ENCODE data around the gene SLC4A5.
"Not testable (repeated sequence)": the region's sequence is repeated elsewhere in the genome, so short reads cannot be mapped to it uniquely, and the experiment has no call there.

Gene SLC4A5

GRCh38 chr2:74367789-74368188, 24.6 kb upstream of the SLC4A5 start:
- DNase-seq (ENCODE audit: low spot score) = no peak

DNA sequence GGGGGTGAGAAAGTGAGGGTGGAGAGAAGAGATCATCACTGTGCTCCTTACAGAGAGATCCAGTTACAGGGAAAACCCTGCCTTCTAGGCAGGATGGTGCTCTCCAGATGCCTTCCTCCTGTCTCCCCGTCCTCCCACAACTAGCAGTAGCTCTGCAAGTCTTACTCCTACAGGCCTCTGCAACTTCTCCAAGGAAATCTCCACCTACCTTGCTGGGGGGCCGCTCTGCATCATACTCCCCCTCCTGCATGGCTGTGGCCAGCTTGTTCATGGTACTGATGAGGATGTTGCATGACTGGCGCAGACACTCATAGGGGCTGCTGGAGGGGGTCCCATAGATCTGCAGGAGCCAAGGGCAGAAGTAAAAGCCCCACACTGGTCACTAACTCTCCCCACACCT, 22.8 kb upstream of the SLC4A5 start:
- DNase-seq (ENCODE audit: low spot score) = no peak

DNA sequence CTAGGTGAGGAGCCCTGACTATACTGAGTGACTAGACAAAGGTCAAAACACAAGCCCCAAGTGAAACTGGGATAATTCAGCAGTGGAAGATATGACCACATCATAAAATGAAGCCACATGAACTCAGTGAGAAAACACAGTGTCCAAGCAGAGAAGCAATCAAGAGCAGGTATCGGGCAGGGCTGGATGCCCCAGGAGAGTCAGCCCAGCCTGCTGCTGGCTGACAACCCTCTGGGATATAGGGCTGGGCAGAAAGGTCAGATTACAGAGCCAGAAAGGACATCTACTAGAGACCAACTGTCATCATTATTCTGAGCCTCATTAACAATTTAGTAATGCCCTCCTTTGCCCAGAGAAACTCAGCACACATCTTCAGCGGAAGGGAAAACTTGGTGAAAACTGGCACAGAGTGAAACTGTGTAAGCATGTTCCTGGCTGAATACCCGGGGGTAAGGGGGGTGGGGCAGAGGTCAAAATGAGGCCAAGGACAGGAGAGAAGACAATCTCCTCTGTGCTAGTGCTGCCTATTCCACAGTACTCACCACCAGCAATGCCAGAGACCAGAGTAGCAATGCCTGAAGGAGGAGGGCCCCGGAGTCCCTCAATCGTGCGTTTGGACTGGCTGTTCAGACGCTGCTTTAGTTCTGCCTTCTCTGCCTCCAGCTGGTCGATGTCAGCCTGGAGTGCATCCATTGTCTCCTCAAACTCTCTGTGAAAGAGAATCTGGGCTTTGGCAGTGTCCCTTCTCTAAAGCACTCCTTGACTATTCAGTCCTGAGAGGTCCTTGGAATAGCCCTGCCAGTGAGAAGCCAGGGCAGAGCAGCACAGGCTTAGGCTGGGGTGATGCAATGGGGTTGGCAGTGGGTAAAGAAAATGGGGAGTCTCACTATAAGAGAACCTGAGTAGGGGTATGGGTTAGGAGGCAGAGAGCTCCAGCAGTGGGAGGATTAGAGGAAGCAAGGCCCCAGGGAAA, 21.6 kb upstream of the SLC4A5 start:
- no peak for DNase-seq (ENCODE audit: low spot score)

DNA sequence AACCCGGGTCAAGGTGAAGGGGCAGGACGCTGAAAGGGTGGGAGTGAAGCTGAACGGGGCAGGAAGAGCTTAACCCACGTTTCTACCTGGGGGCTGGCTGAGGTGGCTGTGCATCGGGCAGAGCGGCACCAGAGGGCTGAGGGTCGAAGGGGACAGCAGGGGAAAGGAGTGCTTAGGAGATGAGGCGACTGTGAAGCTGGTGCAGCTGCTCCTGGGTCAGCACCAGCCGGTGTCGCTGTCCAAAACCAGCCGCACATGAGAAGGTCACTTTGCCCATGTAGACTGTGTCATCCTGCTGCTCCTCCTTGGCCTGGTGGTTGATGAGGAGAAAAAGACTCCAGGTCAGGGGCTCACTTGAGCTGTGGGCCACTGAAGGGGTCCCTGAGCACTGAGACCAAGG, 18.1 kb upstream of the SLC4A5 start:
- DNase-seq (ENCODE audit: low spot score) = no peak

- no peak for DNase-seq (ENCODE audit: low spot score)
These were observed 14.4 kb upstream of the SLC4A5 start for GRCh38 chr2:74357627-74358026.

DNA sequence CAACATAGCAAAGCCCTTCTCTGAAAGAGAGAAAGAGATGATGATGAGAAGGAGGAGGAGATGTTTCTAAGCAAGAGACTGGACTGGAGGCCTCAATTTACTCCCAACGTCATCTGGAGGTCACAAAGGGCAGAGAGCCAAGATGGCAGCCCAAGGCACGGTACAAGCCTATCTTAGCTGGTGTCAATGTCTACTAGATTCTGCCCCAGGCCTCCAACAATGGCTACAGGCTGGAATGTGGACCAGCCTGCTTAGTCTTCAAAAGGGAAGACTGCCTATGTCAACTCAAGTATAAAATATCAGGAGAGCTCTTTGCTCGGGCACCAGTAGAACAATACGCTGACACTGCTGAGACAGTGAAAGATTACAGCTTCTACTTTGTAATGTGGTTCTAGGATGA, 6.7 kb upstream of the SLC4A5 start:
- DNase-seq (ENCODE audit: low spot score) = no peak

- no peak for DNase-seq (ENCODE audit: low spot score)
These were observed 4.5 kb upstream of the SLC4A5 start for GRCh38 chr2:74347742-74348141.

DNA sequence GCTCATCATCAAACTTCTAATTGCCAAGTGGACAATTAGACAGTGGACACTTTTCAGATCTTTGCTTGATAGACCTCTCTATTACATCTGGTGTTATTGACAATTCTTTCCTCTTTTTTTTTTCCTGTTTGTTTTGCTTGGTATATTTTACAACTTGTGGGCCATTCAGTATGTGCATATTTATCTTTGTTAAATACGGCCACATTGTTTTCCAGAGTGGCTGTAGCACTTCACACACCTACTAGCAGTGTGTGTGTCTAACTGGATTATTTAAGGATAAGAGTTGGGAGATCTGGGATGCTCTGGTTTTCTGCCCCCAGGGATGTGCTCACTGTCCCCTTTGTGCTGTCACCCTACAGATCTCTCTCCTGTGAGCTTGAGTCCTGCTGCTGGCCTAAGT, 4.1 kb upstream of the SLC4A5 start:
- no peak for DNase-seq (ENCODE audit: low spot score)

DNA sequence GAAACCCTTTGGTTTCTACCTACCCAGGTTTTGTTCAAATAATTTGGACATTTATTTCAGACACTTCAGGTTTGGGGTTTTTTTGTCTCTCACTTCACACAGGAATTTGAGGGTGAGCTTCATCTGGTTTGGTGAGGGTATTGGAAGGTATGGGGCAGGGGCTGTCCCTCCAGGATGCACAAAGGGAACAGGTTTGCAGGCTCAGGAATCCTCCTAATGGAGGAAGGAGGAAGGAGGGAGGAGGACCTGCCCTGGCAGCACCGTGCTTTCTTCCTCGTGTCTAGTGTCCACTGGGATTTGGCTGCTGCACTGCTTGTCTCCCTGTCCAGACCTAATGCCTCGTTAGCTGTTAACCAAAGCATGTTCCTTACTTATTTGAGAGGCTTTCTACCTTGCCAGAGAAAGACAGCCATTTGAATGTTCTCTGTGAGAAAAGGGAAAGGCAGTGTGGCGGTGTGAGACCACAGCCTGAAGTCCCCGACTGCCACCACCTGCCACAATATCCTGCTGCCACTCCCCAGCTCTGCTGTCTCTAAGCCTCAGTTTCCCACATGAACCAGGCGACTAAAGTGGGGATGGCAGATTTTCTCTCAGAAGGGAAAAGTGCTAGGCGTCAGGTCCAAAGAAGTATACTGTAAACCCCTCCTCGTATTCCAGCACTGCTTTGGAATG, 2.2 kb upstream of the SLC4A5 start:
- no peak for DNase-seq (ENCODE audit: low spot score)

DNA sequence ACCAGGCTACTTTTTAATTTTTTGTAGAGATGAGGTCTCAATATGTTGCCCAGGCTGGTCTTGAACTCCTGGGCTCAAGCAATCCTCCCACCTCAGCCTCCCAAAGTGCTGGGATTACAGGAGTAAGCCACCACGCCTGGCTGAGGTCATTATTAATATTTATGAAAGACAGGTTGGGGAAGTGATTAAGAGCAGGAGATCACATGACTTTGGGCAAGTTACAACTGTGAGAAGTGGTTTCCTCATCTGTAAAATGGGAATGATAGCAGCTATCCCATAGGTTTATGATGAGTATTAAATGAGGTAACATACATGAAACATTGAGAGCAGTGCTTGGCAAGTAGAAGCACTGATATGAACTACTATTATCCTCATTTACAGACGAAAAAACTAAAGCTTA, 7.0 kb downstream of the SLC4A5 start:
- not testable (repeated sequence) for DNase-seq (ENCODE audit: low spot score)

DNA sequence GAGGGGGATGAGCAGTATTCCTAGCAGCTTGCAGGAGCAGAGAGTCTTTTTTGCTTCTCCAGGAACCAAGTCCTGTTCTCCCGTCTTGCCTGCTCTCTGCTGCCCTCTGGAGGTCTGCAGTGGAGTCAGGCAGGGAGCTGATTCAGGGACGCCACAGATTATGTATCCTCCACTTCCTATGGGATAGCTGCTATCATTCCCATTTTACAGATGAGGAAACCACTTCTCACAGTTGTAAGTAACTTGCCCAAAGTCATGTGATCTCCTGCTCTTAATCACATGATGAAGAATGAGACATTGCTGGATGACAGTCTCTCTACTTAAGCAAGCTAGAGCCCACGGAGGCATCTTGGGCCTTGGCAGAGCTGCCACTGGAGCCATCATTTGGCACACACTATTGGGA, 8.3 kb downstream of the SLC4A5 start:
- DNase-seq (ENCODE audit: low spot score) = peak; percentile 80

GRCh38 chr2:74333896-74334586, 9.2 kb downstream of the SLC4A5 start:
- no peak for DNase-seq (ENCODE audit: low spot score)

- DNase-seq (ENCODE audit: low spot score) = peak; percentile 44
These were observed 10.0 kb downstream of the SLC4A5 start for GRCh38 chr2:74333175-74333574.

DNA sequence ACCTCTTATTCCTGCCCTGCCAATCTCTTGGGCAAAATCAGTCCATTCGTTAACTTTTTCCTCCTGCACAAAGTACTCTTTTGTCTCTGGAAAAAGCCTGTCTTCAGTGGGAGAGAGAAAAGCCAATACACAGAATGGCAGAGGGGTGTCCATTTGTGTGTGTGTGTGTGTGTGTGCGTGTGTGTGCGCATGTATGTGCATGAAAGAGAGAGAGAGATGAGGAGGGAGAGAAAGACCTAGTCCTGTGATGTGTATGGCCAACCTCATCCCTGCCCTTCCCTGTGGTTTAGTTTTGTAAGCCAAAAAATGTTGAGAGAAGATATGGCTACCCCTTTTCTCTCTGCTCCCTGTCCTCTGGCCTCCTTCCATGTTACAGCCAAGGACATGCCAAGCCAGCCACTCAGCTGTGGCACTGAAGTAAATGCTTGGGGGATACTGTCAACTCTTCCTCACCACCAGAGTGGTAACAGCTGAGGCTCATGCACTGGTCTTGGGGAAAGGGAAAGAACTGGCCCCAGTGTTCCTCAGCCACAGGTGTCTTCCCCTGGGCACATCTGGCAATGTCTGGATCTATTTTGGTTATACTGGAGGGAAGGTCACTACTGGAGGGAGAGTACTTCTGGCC, 10.6 kb downstream of the SLC4A5 start:
- DNase-seq (ENCODE audit: low spot score) = no peak

DNA sequence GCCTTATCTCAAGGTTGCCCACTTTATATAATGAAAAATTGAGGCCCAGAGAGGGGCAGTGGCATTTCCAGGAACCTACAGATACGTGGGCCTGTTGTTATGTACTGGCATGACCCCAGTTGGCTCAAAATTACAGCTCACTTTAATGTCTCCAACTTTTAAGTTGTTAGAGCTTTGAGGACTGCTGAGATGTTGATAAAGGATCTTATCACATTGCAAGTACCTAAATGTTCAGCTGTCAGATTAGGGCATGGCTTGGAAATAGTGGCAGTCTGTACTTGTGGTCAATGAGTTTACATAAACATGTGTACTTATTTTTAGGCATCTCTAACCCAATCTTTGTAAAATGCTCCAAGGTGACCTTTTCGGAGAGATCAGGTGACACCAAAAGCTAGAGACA, 14.6 kb downstream of the SLC4A5 start:
- no peak for DNase-seq (ENCODE audit: low spot score)

- DNase-seq (ENCODE audit: low spot score) = no peak
These were observed 15.1 kb downstream of the SLC4A5 start for GRCh38 chr2:74328074-74328473.

DNA sequence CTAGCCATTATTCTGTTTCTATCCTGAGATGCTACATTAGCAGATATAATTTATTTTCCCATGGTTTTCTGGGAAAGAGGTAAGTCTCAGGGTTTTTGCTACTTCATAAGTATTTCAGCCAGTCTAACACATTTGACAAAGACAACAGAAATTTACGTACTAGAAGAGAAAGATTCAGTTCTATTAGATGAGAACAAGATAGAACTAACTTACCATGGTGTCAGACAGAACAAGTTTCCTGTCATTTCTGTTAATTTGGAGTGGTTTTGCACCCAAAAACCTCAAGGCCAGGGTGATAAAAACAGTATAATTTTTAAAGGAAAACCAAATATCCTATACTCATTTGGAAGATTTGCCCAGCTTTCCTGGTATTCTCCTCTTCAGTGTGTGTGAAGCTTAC, 15.6 kb downstream of the SLC4A5 start:
- DNase-seq (ENCODE audit: low spot score) = no peak

DNA sequence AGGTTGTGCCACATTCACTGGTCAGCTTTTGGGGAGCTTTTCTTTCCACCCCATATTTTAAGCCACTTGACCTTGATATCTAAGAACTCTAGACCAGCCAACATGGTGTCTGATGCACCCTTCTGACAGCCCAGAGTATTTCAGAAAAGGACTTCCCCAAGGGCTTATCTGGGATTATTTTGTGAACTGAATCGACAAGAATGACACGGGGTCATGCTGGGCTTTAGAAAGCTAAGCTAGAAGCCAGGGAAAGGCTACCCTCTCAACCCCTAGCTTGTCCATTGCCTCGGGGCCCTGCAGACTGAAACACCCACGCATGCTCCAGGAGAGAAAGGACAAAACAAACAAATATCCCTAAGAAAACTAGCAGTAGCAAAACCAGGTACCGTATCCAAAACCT, 16.0 kb downstream of the SLC4A5 start:
- no peak for DNase-seq (ENCODE audit: low spot score)

DNA sequence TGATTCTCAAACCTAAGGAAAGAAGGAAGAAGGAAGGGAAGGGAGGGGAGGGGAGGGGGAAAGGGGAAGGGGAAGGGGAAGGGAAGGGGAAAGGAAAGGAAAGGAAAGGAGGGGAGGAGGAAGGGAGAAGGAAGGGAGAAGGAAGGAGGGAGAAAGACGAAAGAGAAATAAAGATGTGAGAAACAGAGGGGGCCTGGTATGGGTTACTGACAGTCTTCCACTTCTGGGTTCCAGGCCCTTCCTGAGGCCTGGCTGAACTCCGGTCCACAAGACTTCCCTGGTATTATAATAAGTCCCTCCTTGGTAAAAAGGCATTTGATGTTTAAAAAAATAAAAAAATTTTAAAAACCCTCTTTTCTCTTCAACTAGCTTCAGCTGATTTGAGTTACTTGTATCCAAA, 17.4 kb downstream of the SLC4A5 start:
- DNase-seq (ENCODE audit: low spot score) = no peak

DNA sequence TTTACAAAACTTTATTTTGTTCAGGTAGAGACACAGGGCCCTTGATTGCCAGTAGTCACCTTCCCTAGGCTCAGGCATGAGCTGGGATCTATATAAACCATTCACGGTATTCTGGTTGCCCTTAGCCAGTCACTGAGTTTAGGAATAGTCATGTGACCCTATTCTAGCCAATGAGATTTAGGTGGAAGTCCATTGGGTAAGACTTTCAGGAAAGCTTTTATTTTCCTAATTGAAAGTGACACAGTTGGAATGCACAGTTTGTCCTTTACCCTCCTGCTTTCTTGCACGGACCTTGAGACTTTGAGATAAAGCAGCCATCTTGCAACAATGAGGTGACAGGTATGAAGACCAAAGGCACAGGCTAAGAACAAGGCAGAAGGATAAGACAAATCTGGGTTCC, 21.5 kb downstream of the SLC4A5 start:
- DNase-seq (ENCODE audit: low spot score) = no peak

GRCh38 chr2:74317701-74318100, 25.5 kb downstream of the SLC4A5 start:
- DNase-seq (ENCODE audit: low spot score) = no peak

DNA sequence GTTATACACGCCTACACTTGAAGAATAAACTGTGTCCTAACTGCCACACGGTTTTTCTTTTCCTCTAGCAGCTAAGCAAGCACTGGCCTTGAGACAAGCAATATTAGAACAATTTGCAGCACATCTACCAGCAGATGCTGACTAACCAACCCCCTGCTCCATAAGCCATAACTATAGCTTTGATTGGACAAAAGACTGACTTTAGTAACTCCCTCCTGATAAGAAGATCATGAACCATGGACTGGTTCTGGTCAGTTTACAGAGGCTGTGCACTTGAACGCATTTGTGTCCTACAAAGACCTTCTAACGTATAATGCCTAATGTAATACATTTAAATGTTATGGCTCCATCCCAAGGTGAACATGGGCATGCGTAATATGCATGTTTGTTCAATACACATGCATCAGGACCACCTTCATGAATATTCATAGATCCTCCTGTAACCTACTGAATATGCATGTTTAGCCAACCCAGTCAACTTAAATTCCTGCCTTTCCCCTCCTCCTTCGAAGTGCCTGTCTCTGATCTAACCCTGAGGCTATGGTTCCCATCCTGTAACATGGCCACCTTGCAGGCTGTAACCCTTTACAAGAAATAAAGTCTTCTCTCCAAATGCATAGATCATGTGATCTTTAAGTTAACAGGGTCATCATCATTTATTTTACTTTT, 26.5 kb downstream of the SLC4A5 start:
- no peak for DNase-seq (ENCODE audit: low spot score)

All from AG08396 (cell line).